GM12878 (cell line): ENCODE results near the gene SSNA1. TPM values are rescaled to one million over a fixed set of nuclear protein-coding genes. Genes with fewer than 3 reads are reported as not detected.

Experiments
- ATAC-seq: fragments of 200-7000 bp; cut with Tn5 transposase; 3 replicates; pipeline ENCODE4 v1.9.1; 2020; ENCODE audit warnings: mild to moderate bottlenecking, moderate library complexity
- BruUV-seq: library from RNA; stranded (reverse); fragments of 400-500 nt; replicated peaks from 2 replicates; lab custom pipeline; 2021; lab: Mats Ljungman, UMichigan
- CTCF ChIA-PET: fragments of 300-600 bp; sonication (Branson Sonifier 250); formaldehyde crosslinking; extraction: SDS; loops from one replicate; lab custom pipeline; 2021; ENCODE audit warnings: inconsistent platforms; lab: Yijun Ruan, JAX
- POLR2A ChIA-PET: fragments of 350-600 bp; formaldehyde crosslinking; extraction: SDS; loops from one replicate; lab custom pipeline; 2021; ENCODE audit warnings: inconsistent platforms; lab: Charles Lee
- RAD21 ChIA-PET: fragments of 300-600 bp; sonication (Branson Sonifier 250); formaldehyde crosslinking; loops from one replicate; lab custom pipeline; 2023; ENCODE audit warnings: antibody characterized with exemption; ENCODE audit not compliant: unreplicated experiment; lab: Charles Lee
- SMC1A ChIA-PET: fragments of 300-600 bp; sonication (Branson Sonifier 250); formaldehyde crosslinking; loops from one replicate; lab custom pipeline; 2023; ENCODE audit not compliant: unreplicated experiment, uncharacterized antibody; lab: Charles Lee
- DNase-seq: peaks from one replicate; pipeline ENCODE4 v3.0.0-alpha.2; 2011; ENCODE audit warnings: low read depth, low spot score
- FAIRE-seq: peaks from 3 replicates; lab custom pipeline; 2011; peaks lifted over from hg19 to GRCh38; lab: Jason Lieb, UNC
- H2AFZ ChIP-seq: 2 replicates; pipeline ENCODE4 v1.6.0; 2011; ENCODE audit warnings: low read depth, low read length, control low read depth; ENCODE audit not compliant: control insufficient read depth
- H3K27ac ChIP-seq: 2 replicates; pipeline ENCODE4 v1.5.1; 2011; ENCODE audit warnings: control low read depth; ENCODE audit not compliant: control insufficient read depth, insufficient read depth
- H3K27me3 ChIP-seq, 2 experiments: replicated peaks in 1 of 2; 2 replicates each; pipeline versions ENCODE4 v1.6.0 to v1.6.1; 2011; ENCODE audit warnings: low read length in 1 of 2; ENCODE audit not compliant: control insufficient read depth in 2 of 2, insufficient read depth in 2 of 2
- H3K36me3 ChIP-seq, 2 experiments: 2 replicates each; pipeline ENCODE4 v1.5.1; 2011; ENCODE audit warnings: low read length in 1 of 2; ENCODE audit not compliant: control insufficient read depth in 2 of 2, insufficient read depth in 2 of 2
- H3K4me1 ChIP-seq: 2 replicates; pipeline ENCODE4 v1.6.1; 2011; ENCODE audit warnings: mild to moderate bottlenecking, low read length, moderate library complexity, mixed read lengths; ENCODE audit not compliant: control insufficient read depth, insufficient read depth
- H3K4me2 ChIP-seq: 2 replicates; pipeline ENCODE4 v1.6.0; 2011; ENCODE audit warnings: control low read depth; ENCODE audit not compliant: control insufficient read depth, insufficient read depth
- H3K4me3 ChIP-seq: fragments of 200-600 bp; sonication (generic); 2 replicates; pipeline ENCODE4 v1.5.1; 2016
- H3K79me2 ChIP-seq: 2 replicates; pipeline ENCODE4 v1.6.0; 2011; ENCODE audit warnings: low read length; ENCODE audit not compliant: control insufficient read depth, insufficient read depth
- H3K9ac ChIP-seq: 2 replicates; pipeline ENCODE4 v1.8.0; 2011; ENCODE audit warnings: low read length, control low read depth, mixed read lengths; ENCODE audit not compliant: control insufficient read depth, insufficient read depth
- H3K9me3 ChIP-seq: replicated peaks from 3 replicates; pipeline ENCODE4 v1.5.1; 2011; ENCODE audit warnings: mild to moderate bottlenecking, low read length; ENCODE audit not compliant: control insufficient read depth, insufficient read depth
- H4K20me1 ChIP-seq: 2 replicates; pipeline ENCODE4 v1.6.0; 2011; ENCODE audit not compliant: control insufficient read depth, insufficient read depth
- ATF7 ChIP-seq: fragments of 450-650 bp; IDR thresholded peaks from 2 replicates; pipeline ENCODE4 v1.6.1; 2016; ENCODE audit warnings: low read depth, mild to moderate bottlenecking
- CHD2 ChIP-seq: IDR thresholded peaks from 2 replicates; pipeline ENCODE4 v1.6.1; 2011; ENCODE audit warnings: low read depth, low read length, improper control_type of control experiment, borderline replicate concordance
- EGR1 ChIP-seq, 2 experiments: IDR thresholded peaks; 1 replicate in 1 of 2; 2 replicates in 1 of 2; pipeline ENCODE4 v1.6.1; 2011 to 2012; ENCODE audit warnings: low read depth in 2 of 2, low read length in 2 of 2, borderline replicate concordance in 1 of 2, mild to moderate bottlenecking in 1 of 2, moderate library complexity in 1 of 2
- FOXM1 ChIP-seq: IDR thresholded peaks from 2 replicates; pipeline ENCODE4 v1.6.1; 2012; ENCODE audit warnings: low read depth, mild to moderate bottlenecking, inconsistent platforms, low read length, moderate library complexity
- GABPA ChIP-seq: IDR thresholded peaks from 2 replicates; pipeline ENCODE4 v1.6.1; 2014; ENCODE audit warnings: antibody characterized with exemption, low read depth, mild to moderate bottlenecking, inconsistent platforms
- HCFC1 ChIP-seq: fragments of 150-350 bp; IDR thresholded peaks from 2 replicates; pipeline ENCODE4 v1.6.1; 2014; ENCODE audit warnings: low read length
- HDAC6 ChIP-seq: fragments of 200-600 bp; sonication (generic); IDR thresholded peaks from one replicate; pipeline ENCODE4 v1.8.0; 2017; ENCODE audit warnings: antibody characterized with exemption; ENCODE audit not compliant: unreplicated experiment
- NKRF ChIP-seq: fragments of 450-650 bp; conservative IDR thresholded peaks from 2 replicates; pipeline ENCODE4 v1.6.1; 2017; ENCODE audit warnings: mild to moderate bottlenecking, moderate library complexity
- POU2F2 ChIP-seq: IDR thresholded peaks from 3 replicates; pipeline ENCODE4 v1.6.1; 2011; ENCODE audit warnings: low read depth, mild to moderate bottlenecking, low read length, borderline replicate concordance
- TCF7 ChIP-seq: IDR thresholded peaks from 2 replicates; pipeline ENCODE4 v1.6.1; 2014; ENCODE audit warnings: antibody characterized with exemption, borderline replicate concordance
- WGBS: methylation state at CpG from one replicate; pipeline ENCODE4 v1.1.6; 2016; ENCODE audit warnings: low lambda C conversion rate; ENCODE audit not compliant: insufficient replicate concordance, insufficient coverage; ENCODE audit errors: missing lambda C conversion rate; 5-methylcytosine and 5-hydroxymethylcytosine counted together
- in situ Hi-C: fragments of 300-500 bp; cut with MboI; formaldehyde crosslinking; loops from 9 replicates; pipeline ENCODE4 v1.14.3; 2018; ENCODE audit warnings: mixed read lengths
- intact Hi-C: fragments of 100-400 bp; cut with micrococcal nuclease; formaldehyde crosslinking; loops from one replicate; pipeline ENCODE4 v1.14.2; 2022; ENCODE audit not compliant: unreplicated experiment
- polyA plus RNA-seq, 11 experiments: library from polyadenylated mRNA; depleted of rRNA in 4 of 11; unstranded in 6 of 11; stranded (reverse) in 5 of 11; fragments of >200 nt; fragmentation: Nextera tagmentation in 4 of 11; fragmentation: Illumina TruSeq in 1 of 11; extraction: Ambion mirVana in 4 of 11; extraction: Trizol in 1 of 11; gene quantifications; 1 replicate in 1 of 11; 2 replicates in 10 of 11; pipeline versions ENCODE4 v1.2.1 to v1.2.3, GENCODE V29; 2011 to 2016; ENCODE audit warnings: inconsistent platforms in 2 of 11, missing spikeins in 2 of 11, low read depth in 1 of 11
- total RNA-seq, 4 experiments: library from RNA; depleted of rRNA in 3 of 4; stranded (reverse); fragments of >200 nt in 3 of 4; fragmentation: Illumina TruSeq in 1 of 4; extraction: Trizol in 1 of 4; gene quantifications; 2 replicates each; pipeline versions ENCODE4 v1.2.1 to v1.2.3, GENCODE V29; 2013 to 2021

The SSNA1 gene
- total and polyA plus RNA-seq, 10 of the 15 experiments (the other 5 are each of a cell fraction or from before 2014, with no cell fraction given): 0.63 to 139 (median 78.0) TPM

GRCh38 chr9:137230705-137231371 lies 42.4 kb downstream of the SSNA1 start, which contains the start of gene SLC34A3 (continued):
- TF ChIP-seq POU2F2: no peak
- no peak for TF ChIP-seq ATF7
- TF ChIP-seq FOXM1: no peak
- TF ChIP-seq HCFC1: no peak

GRCh38 chr9:137231372-137232039 lies 43.0 kb downstream of the SSNA1 start:
- Histone ChIP-seq H3K27ac (no peak overlapping the region), H3K79me2 (no peaks in the 10 kb centered on the region), H3K4me2 (no peak overlapping the region), H3K9ac (no peak overlapping the region), H3K27me3 (no peaks in the 10 kb centered on the region), H4K20me1 (no peaks in the 10 kb centered on the region), H2AFZ (no peak overlapping the region), H3K4me1 (peaks cover 5% of the 10 kb centered on the region), H3K4me3 (no peak overlapping the region), H3K9me3 (no peaks in the 10 kb centered on the region), H3K36me3 (no peaks in the 10 kb centered on the region)
- FAIRE-seq (no peak), ATAC-seq (no peak), DNase-seq (no peak)
- WGBS: 45% methylated on average over 20 of the region's 23 CpGs
- no peak for TF ChIP-seq POU2F2
- no peak for TF ChIP-seq HDAC6
- TF ChIP-seq EGR1 (IDR thresholded peaks at IDR 0.05; ENCODE audit: borderline replicate concordance in 1 of 2, low read depth in 2 of 2, low read length in 2 of 2): no peak
- no peak for TF ChIP-seq NKRF
- TF ChIP-seq CHD2: no peak
- no peak for TF ChIP-seq GABPA
- TF ChIP-seq TCF7: no peak
- ChIA-PET CTCF (interaction anchor here (1.2 kb wide), 1 partner anchor 112 kb away, joined by 4 read pairs; no protein-coding TSS in a partner anchor), POLR2A (no interaction called here), RAD21 (no interaction called here), SMC1A (no interaction called here)
- intact Hi-C loops (no loop called here), in situ Hi-C loops (no loop called here)
- no TSS peak for BruUV-seq
